ENCODE measurements around the gene ZNF329. TPM values are rescaled to one million over a fixed set of nuclear protein-coding genes. Genes with fewer than 3 reads are reported as not detected.

The ZNF329 gene
- total RNA-seq, 1 donor from 2014 or later: 13.0 TPM

DNA sequence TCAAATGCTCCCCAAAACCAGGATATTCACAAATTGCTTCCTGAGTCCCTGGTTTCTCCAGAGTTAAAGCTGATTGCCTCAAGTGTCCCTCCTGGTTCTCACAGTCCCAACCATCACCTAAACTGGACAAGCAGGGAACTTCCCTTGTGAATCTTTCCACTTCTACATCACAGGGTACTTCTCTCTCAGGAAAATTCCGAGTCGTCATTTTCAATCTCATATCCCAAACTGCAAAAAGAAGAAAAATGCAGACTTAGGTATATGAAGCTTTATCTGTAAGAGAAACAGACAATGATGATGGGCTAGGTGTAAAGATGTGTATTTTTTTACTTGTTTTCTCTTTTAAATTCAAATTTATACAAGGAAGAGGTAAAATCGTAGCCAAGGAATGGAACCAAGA lies 21.3 kb downstream of the ZNF329 start:
- H3K27ac Mint-ChIP-seq (ENCODE audit: unreplicated experiment): no peak overlapping the region
- H3K4me1 Mint-ChIP-seq: no peaks in the 10 kb centered on the region
- DNase-seq (ENCODE audit: low read depth, low spot score): no peak
- H3K27me3 Mint-ChIP-seq (ENCODE audit: low read depth): no peaks in the 10 kb centered on the region
- peaks cover 87% of the 10 kb centered on the region for H3K36me3 Mint-ChIP-seq (ENCODE audit: low read depth)
- no peak overlapping the region for H3K4me3 Mint-ChIP-seq
- H3K9me3 Mint-ChIP-seq: peaks cover 41% of the 10 kb centered on the region
- TF ChIP-seq CTCF (conservative IDR thresholded peaks at IDR 0.05): no peak

GRCh38 chr19:58128041-58128685 lies 22.4 kb downstream of the ZNF329 start:
- Mint-ChIP-seq H3K4me3 (no peak overlapping the region), H3K27me3 (ENCODE audit: low read depth) (no peaks in the 10 kb centered on the region), H3K9me3 (peaks cover 35% of the 10 kb centered on the region), H3K27ac (ENCODE audit: unreplicated experiment) (no peak overlapping the region), H3K4me1 (no peaks in the 10 kb centered on the region), H3K36me3 (ENCODE audit: low read depth) (peaks cover 82% of the 10 kb centered on the region)
- no peak for DNase-seq (ENCODE audit: low read depth, low spot score)
- no peak for TF ChIP-seq CTCF (conservative IDR thresholded peaks at IDR 0.05)

DNA sequence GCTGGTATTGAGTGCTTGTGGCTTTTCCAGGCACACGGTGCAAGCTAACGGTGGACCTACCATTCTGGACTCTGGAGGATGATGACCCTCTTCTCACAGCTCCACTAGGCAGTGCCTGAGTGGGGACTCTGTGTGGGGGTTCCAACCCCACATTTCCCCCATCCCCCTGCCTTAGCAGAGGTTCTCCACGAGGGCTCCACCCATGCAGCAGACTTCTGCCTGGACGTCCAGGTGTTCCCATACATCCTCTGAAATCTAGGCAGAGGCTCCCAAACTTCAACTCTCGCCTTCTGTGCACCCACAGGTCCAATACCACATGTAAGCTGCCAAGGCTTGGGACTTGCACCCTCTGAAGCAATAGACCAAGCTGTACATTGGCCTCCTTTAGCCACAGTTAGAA lies 27.2 kb downstream of the ZNF329 start:
- Mint-ChIP-seq H3K36me3 (ENCODE audit: low read depth) (peaks cover 59% of the 10 kb centered on the region), H3K4me1 (no peaks in the 10 kb centered on the region), H3K27me3 (ENCODE audit: low read depth) (no peaks in the 10 kb centered on the region), H3K27ac (ENCODE audit: unreplicated experiment) (no peak overlapping the region), H3K4me3 (no peak overlapping the region), H3K9me3 (peaks cover 41% of the 10 kb centered on the region)
- DNase-seq (ENCODE audit: low read depth, low spot score): no peak
- TF ChIP-seq CTCF (conservative IDR thresholded peaks at IDR 0.05): no peak

- peaks cover 31% of the 10 kb centered on the region for H3K36me3 Mint-ChIP-seq (ENCODE audit: low read depth)
- DNase-seq (ENCODE audit: low read depth, low spot score): no peak
Observed at GRCh38 chr19:58118979-58119733, 31.4 kb downstream of the ZNF329 start.

More at GRCh38 chr19:58118979-58119733, 31.4 kb downstream of the ZNF329 start:
- H3K27me3 Mint-ChIP-seq (ENCODE audit: low read depth): no peaks in the 10 kb centered on the region
- no peak for TF ChIP-seq CTCF (conservative IDR thresholded peaks at IDR 0.05)
- H3K9me3 Mint-ChIP-seq: peaks cover 35% of the 10 kb centered on the region
- H3K4me3 Mint-ChIP-seq: no peak overlapping the region
- H3K27ac Mint-ChIP-seq (ENCODE audit: unreplicated experiment): no peak overlapping the region
- H3K4me1 Mint-ChIP-seq: no peaks in the 10 kb centered on the region
